ENCODE measurements around the gene APBB1.

Gene APBB1

DNA sequence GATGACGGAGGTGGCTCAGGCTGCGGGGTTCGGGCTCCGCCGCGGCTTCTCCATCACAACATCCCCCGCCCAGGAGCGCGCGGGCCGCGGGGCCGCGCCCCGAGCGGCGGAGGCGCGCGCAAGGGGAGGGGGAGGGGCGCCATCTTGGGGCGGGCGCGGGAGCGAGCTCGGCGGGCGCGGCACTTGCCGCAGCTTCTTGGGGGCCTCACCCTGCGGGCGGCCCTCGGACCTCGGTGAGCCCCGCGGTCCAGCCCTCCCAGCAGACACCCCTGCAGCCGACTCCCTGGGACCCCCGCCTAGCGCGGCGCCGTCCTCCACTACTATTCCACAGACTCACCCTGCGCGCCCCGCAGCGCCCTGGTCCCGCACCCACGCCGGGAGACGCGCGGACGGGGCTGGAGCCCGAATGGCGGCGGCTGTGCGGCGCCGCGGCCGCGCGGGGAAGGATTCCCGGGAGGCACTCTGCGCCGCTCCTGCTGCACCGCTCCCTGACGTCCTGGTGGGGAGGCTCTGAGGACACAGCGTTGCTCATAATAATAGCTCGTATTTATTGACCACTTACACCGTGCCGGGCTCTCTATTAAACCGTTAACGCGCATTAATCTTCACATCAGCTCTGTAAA lies at the start of gene APBB1:
Gene APBB1 (minus strand): TSS at position 86 of the 623 bp plus-strand sequence. CDS start 7,747 bp downstream, outside the sequence.
- no peaks in the 10 kb centered on the region for H3K36me3 ChIP-seq (ENCODE audit: insufficient read depth)
- H3K4me2 ChIP-seq: peak within 1 kb of the TSS; percentile 85
- H4K20me1 ChIP-seq (ENCODE audit: insufficient read depth): no peaks in the 10 kb centered on the region
- H3K4me1 ChIP-seq (ENCODE audit: low read depth, poor library complexity, severe bottlenecking): peaks cover 7% of the 10 kb centered on the region
- H3K9ac ChIP-seq: peak within 1 kb of the TSS; percentile 76
- TF ChIP-seq, protein P1, sequence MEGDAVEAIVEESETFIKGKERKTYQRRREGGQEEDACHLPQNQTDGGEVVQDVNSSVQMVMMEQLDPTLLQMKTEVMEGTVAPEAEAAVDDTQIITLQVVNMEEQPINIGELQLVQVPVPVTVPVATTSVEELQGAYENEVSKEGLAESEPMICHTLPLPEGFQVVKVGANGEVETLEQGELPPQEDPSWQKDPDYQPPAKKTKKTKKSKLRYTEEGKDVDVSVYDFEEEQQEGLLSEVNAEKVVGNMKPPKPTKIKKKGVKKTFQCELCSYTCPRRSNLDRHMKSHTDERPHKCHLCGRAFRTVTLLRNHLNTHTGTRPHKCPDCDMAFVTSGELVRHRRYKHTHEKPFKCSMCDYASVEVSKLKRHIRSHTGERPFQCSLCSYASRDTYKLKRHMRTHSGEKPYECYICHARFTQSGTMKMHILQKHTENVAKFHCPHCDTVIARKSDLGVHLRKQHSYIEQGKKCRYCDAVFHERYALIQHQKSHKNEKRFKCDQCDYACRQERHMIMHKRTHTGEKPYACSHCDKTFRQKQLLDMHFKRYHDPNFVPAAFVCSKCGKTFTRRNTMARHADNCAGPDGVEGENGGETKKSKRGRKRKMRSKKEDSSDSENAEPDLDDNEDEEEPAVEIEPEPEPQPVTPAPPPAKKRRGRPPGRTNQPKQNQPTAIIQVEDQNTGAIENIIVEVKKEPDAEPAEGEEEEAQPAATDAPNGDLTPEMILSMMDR (conservative IDR thresholded peaks at IDR 0.05; ENCODE audit: low read depth, low read length): no peak
- no peak within 1 kb of the TSS for H3K27ac ChIP-seq
- H3K27me3 ChIP-seq (ENCODE audit: insufficient read depth, low read depth): no peaks in the 10 kb centered on the region; the same call in 1 of the 2 replicates
- H3K4me3 ChIP-seq (IDR thresholded peaks at IDR 0.05; ENCODE audit: insufficient read depth, low read depth, low read length): no peak within 1 kb of the TSS
- no peaks in the 10 kb centered on the region for H3K79me2 ChIP-seq (ENCODE audit: insufficient read depth, low read depth)
- peak within 1 kb of the TSS; percentile 98 for H2AFZ ChIP-seq (ENCODE audit: low read depth)

DNA sequence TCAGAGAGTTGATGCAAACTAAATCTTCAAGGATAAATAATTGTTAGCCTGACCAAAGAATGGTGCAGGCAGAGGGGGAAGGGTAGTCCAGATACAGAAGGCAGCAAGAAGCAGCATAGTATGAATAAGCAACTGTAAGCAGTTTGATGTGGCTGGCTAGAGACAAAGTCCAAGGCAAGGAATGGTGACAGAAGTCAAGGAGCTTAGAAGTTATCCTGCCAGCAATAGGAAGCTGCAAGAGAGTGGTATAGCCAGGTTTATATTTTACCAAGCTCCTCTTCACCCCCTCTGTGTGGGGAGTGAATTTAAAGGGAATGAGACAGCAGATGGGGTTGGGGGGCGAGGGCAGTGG lies 40.2 kb upstream of the APBB1 start:
- Histone ChIP-seq H3K4me3 (IDR thresholded peaks at IDR 0.05; ENCODE audit: insufficient read depth, low read depth, low read length) (no peak overlapping the region), H4K20me1 (ENCODE audit: insufficient read depth) (no peaks in the 10 kb centered on the region), H3K27ac (no peak overlapping the region), H2AFZ (ENCODE audit: low read depth) (no peak overlapping the region), H3K4me2 (no peak overlapping the region), H3K79me2 (ENCODE audit: insufficient read depth, low read depth) (no peaks in the 10 kb centered on the region), H3K4me1 (ENCODE audit: low read depth, poor library complexity, severe bottlenecking) (no peaks in the 10 kb centered on the region), H3K27me3 (ENCODE audit: insufficient read depth, low read depth) (no peaks in the 10 kb centered on the region), H3K9ac (no peak overlapping the region), H3K36me3 (ENCODE audit: insufficient read depth) (no peaks in the 10 kb centered on the region)
- TF ChIP-seq, protein P1 (conservative IDR thresholded peaks at IDR 0.05; ENCODE audit: low read depth, low read length): no peak

DNA sequence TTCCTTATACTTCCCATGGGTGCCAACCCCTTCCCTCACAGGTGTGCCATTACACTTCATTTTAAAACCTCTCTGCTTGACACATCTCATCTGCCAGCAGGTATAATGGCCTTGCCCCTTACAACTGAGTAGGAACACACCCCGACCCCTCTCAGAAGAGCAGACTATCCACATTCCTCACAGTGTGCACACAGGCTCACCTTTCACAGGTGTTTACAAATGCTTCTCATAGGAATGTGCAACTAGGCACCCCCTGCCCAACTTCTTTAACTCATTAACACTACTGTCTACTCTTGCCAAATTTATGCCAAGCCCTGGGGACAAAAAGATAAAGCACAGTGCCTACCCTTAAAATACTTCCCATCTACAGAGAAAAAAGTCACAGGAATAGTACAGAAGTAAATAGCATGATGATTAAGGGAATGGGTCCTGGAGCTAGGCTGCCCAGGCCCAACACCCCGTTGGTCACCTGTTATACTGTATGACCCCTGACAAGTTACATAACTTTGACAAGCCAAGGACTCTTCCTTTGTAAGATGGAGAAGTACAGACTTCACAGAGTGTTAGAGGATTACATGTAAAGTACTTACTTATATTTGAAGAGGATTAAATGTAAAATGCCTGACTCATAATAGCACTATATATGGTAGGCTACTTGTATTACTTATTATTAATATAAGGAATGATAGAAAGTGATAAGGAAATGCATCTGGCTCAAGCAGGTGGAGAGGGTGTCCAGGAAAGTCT lies 39.6 kb upstream of the APBB1 start:
- no peaks in the 10 kb centered on the region for H3K36me3 ChIP-seq (ENCODE audit: insufficient read depth)
- no peaks in the 10 kb centered on the region for H3K79me2 ChIP-seq (ENCODE audit: insufficient read depth, low read depth)
- H3K4me2 ChIP-seq: no peak overlapping the region
- TF ChIP-seq, protein P1 (conservative IDR thresholded peaks at IDR 0.05; ENCODE audit: low read depth, low read length): no peak
- no peaks in the 10 kb centered on the region for H3K27me3 ChIP-seq (ENCODE audit: insufficient read depth, low read depth)
- no peak overlapping the region for H3K4me3 ChIP-seq (IDR thresholded peaks at IDR 0.05; ENCODE audit: insufficient read depth, low read depth, low read length)
- no peaks in the 10 kb centered on the region for H3K4me1 ChIP-seq (ENCODE audit: low read depth, poor library complexity, severe bottlenecking)
- no peak overlapping the region for H2AFZ ChIP-seq (ENCODE audit: low read depth)
- no peaks in the 10 kb centered on the region for H4K20me1 ChIP-seq (ENCODE audit: insufficient read depth)
- H3K27ac ChIP-seq: no peak overlapping the region
- no peak overlapping the region for H3K9ac ChIP-seq

DNA sequence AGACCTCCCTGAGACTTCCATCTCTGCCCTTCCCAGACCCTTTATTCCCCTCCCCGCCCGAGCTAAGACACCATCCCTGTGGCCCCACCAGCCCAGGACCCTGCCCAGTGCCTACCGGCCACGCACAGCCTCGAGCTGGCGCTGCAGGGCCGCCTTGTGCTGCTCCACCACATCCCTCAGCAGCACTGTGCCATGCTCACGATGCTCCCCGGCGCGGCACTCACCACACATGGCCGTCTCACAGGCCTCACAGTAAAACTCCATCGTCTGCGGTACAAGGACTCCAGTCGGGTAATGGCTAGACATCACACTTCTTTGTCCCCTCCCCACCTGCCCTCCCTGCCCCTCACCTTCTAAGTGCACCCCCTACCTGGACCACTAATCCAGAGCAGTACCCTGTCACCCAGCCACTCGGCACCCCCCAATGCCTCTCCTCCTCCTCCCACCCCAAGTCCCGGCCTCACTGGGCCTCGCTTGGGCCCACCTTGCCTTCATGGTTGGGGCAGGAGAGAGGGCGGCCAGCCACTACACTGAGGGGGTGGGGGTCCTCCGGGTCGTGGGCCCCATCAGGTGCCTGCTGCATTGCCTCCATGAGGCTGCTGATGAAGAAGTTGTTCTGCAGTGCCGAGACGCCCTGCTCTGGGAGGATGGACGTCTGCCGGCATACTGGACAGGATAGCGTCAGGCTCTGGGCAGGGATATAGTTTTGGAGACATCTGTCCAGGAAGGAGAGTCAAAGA lies 38.9 kb upstream of the APBB1 start:
- Histone ChIP-seq H3K4me3 (IDR thresholded peaks at IDR 0.05; ENCODE audit: insufficient read depth, low read depth, low read length) (no peak overlapping the region), H3K27me3 (ENCODE audit: insufficient read depth, low read depth) (no peaks in the 10 kb centered on the region), H3K4me1 (ENCODE audit: low read depth, poor library complexity, severe bottlenecking) (no peaks in the 10 kb centered on the region), H3K27ac (no peak overlapping the region), H4K20me1 (ENCODE audit: insufficient read depth) (no peaks in the 10 kb centered on the region), H3K9ac (no peak overlapping the region), H3K4me2 (no peak overlapping the region), H3K36me3 (ENCODE audit: insufficient read depth) (no peaks in the 10 kb centered on the region), H2AFZ (ENCODE audit: low read depth) (no peak overlapping the region), H3K79me2 (ENCODE audit: insufficient read depth, low read depth) (no peaks in the 10 kb centered on the region)
- TF ChIP-seq, protein P1 (conservative IDR thresholded peaks at IDR 0.05; ENCODE audit: low read depth, low read length): no peak
